ENCODE data around the gene MRGPRD.

Gene MRGPRD

DNA sequence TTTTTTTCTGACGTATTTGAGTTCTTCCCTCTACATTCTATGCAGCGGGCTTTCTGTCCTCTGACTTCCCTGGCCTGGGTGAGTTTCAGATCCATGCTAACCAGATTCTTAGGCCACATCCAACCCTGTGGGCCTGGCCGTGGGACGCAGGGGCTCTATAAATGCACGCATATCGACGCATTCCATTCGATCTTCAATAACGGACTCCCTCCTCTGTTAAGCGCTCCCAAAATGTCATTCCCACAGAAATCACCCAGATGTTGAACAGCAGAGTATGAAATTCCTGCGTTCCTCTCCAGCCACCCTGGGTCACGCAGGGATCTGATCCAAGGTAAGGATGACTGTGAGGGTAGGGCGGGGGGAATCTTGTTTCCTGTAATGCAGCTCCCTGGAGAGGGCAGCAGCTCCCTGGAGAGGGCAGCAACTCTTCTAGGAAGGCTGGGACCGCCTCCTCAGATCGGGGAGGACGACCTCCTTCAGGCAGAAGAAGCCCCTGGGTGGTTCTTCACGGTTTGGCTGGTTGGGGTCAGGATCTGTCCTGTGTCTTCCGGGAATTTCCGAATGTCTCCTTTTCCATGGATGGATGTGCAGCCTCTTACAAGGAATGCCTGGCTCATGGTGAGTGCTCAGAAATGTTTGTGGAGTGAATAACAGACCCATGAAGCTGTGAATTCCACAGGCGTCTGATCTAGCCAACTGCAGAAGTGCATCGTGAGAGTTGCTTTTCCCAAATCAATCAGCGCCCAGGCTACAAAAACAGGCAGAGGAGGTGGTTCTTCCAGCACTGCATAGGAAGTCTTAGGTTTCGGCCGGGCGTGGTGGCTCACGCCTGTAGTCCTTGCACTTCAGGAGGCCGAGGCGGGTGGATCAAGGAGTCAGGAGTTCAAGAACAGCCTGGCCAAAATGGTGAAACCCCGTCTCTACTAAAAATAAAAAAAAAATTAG lies 12.2 kb downstream of the MRGPRD start:
- DNase-seq, result no peak

GRCh38 chr11:68966894-68967780 lies 13.6 kb downstream of the MRGPRD start:
- DNase-seq, result no peak

DNA sequence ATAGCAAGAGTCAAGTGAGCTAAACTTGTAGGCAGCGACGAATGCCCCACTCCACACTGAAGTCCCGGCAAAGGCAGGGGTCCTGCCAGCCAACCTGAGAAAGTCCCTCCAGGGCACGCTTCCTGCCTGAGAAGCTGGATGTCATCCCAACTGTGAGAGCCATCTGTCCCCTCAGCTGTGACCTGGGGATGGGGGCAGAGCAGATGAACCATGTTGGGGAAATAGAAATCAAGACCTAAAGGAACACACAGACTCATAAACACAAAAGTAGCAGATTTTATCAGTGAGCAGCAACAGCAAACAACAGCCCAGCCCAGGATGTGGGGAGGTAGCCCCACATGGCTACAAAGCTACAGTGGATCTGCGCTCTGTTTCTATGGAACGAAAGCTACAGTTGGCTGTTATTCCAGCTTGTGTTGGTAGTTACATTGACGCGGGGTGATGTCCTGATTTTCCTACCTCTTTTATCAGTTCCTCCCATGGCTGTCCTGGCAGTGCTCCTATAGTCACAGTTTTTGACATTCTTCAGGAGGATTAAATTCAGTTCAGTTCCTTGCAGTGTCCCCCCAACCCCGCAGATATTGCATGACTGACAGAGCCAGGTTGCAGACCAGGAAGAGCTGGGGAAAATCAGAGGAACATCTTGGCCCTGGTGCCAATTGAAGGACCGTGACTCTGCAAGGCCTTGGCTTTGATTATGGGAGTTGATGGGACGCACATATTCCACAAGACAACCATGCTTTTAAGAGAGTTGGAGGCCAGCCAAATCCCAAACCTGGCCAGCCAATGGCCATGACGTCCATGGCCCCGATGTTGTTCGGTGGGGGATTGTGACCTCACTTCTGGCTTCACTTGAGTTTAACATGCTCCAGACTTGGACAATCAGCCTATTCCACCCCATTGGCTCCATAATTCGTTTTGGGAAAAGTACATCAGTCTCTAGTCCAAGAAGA lies 14.6 kb downstream of the MRGPRD start:
- no peak for DNase-seq

DNA sequence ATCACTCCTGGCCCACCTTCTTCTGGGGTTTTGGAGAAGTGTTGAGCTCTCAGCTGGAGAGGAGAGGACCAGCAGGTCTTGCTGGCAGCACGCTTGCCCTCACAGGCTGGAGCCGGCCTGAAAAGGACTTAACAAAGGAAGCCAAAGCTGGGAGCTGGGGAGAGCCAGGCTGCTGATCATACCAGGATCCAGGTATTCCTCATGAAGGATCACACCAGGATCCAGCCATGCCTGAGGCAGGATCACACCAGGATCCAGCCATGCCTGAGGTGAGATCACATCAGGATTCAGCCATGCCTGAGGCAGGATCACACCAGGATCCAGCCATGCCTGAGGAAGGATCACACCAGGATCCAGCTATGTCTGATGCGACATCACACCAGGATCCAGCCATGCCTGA lies 17.0 kb downstream of the MRGPRD start:
- DNase-seq, result no peak

DNA sequence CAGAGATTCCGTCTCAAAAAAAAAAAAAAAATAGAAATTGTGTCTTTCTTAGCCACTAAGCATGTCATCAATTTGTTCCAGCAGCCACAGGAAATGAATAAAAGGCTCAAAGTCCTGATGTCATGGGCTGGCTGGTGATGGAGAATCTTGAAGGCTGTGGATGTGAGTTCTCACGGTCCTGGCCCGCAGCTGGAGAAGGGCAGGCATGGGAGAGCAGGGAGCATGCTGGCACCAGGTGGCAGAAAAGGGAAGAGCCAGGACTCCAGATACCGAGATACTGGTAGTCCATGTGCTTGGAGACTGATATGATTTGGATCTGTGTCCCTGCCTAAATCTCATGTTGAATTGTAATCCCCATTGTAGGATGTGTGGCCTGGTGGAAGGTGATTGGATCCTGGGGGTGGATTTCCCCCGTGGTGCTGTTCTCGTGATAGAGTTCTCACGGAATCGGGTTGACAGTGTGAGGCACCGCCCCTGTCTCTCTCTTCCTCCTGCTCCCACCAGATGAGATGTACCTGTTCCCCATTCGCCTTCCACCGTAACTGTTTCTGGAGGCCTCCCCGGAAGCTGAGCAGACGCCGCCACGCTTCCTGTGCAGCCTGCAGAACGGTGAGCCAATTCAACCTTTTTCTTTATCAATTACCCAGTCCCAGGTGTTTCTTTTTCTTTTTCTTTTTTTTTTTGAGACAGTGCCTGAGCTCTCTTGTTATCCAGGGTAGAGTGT lies 18.1 kb downstream of the MRGPRD start:
- DNase-seq, result no peak

- no peak for DNase-seq
Measured at GRCh38 chr11:68961245-68961644, 19.5 kb downstream of the MRGPRD start.

DNA sequence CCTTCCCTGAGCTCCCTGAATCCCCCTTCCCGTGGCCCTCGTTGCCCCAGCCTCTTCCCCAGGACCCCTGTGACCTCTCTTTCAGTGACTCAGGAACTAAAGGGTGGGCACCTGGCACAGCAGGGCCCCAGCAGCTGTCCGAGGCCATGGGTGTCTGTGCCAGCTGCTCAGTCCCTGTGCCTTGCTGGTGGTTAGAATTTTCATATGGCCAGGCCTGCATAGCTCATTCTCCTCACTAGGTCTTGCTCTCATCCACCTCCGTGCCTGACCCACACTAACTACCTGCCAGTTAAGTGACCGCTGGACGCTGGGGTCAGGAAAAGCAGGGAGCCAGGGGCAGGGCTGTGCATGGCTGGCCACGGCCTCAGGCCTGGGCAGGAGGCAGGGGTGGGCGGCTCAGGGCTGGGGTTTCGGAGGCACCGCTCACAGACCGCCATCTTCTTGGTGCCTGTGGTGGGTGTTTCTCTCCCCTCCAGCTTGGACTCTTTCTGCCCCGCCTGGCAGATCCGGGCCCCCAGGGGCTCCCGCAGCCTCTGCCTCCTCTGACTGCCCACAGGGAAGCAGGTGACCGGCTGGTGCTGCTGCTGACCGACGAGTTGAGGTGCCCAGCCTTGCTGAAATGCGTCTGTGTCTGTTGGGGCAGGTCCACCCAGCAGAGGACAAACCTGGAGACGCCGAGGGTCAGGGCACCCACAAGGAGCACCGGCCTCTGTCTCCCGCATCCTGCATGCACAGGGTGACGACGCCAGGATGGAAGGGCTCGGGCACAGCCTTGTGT lies 20.3 kb downstream of the MRGPRD start:
- DNase-seq, result no peak

GRCh38 chr11:68959465-68960293 lies 21.1 kb downstream of the MRGPRD start:
- DNase-seq, result no peak

DNA sequence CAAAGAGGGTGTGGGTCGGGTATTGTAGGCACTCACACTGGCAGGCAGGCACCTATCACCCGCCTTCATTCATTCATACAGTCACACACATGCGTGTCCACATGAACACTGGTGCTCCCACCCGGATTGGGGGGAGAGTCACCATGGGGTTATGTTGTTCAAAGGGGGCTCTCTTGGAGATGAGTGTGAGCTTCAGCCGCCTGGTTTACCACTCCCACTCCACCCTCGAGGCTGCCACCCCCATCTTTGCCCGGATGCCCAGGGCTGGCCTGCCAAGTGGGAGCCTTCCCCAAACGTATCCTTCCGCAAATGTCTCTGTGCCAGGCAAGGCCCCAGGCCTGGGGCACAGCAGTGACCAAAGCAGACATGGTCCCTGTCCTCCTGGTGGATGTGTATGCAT lies 22.6 kb downstream of the MRGPRD start:
- DNase-seq, result no peak

DNA sequence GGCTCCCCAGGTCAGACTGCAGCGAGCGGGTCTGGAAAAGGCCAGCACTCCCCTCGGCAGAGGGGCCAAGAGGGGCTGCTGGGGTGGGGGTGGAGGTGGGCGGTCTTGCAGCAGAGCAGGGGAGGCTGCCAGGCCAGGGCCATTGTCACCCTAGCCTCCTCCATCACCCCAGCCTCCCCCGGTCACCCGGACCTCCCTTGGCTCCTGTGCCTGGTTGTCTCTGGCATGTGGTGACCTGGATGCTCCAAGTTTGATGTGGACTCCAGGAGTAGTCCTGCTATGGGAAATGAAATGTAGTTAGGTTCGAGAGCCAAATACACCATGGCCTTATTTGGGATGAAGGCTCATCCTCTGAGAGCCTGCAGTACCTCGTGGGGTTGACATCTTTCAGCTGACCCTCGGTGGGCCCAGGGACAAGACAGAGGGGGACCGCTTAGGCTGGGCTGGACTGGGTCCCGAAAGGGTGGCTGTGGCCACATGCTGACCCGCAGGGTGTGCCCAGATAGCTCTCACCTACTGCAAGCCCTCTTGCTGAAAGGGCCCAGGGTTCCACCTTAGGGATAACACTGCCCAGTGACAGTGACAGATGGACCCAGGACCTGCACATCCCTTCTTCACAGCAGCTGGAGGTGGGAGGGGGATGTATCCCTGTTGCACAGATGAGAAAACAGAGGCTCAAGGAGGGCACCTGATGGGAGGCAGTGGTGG lies 24.1 kb downstream of the MRGPRD start:
- no peak for DNase-seq

DNA sequence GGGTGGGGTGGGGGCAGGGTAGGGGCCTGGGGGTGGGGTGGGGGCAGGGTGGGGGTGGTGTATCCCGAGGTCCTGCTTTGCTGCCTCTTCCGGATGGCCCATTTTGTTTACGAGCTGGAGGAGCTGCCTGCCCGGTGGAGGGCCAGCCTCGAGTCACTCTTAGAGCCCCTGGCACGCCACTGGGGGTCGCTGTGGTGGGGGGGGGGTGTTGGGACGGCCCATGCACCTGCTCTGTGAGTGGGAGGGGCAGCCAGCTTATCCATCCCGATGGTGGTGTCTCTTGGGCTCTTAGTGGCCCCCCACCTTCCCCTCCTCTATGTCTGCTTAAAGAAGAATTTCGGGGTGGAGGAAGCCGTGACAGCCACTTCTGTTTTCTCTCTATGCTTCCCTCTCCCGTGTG lies 24.6 kb downstream of the MRGPRD start:
- DNase-seq, result no peak

- DNase-seq, result no peak
Measured at GRCh38 chr11:68955607-68955958, 25.2 kb downstream of the MRGPRD start.

- no peak for DNase-seq
Measured at GRCh38 chr11:68954836-68955606, 25.8 kb downstream of the MRGPRD start.

GRCh38 chr11:68950762-68951161 lies 30.0 kb downstream of the MRGPRD start:
- DNase-seq, result no peak

- no peak for DNase-seq
Measured at GRCh38 chr11:68950270-68950669, 30.5 kb downstream of the MRGPRD start.

DNA sequence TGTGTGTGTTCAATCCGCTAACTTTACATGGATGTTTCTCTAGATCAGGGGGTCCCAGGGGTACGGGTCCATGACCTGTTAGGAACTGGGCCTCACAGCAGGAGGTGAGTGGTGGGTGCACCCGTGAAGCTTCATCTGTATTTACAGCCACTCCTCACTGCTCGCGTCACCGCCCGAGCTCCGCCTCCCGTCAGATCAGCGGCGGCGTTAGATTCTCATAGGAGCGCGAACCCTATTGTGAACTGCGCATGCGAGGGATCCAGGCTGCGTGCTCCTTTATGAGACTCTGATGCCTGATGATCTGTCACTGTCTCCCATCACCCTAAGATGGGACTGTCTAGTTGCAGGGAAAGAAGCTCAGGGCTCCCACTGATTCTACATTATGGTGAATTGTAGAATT lies 31.9 kb downstream of the MRGPRD start:
- no peak for DNase-seq

GRCh38 chr11:68948496-68948895 lies 32.3 kb downstream of the MRGPRD start:
- no peak for DNase-seq

- DNase-seq, result no peak
Measured at GRCh38 chr11:68947151-68947550, 33.6 kb downstream of the MRGPRD start.

Measured in KG1 (cell line).